ENCODE measurements around the gene MYOZ2.

DNA sequence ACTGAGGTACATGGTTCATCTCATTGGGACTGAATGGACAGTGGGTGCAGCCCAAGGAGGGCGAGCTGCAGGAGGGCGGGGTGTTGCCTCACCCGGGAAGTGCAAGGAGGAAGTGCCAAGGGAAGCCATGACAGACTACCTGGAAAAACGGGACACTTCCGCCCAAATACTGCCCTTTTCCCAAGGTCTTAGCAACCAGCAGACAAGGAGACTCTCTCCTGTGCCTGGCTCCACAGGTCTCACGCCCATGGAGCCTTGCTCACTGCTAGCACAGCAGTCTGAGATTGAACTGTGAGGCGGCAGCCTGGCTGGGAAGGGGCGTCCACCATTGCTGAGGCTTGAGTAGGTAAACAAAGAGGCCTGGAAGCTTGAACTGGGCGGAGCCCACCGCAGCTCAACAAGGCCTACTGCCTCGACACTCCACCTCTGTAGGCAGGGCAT, 62.2 kb downstream of the MYOZ2 start:
- no peak for TF ChIP-seq EZH2 (IDR thresholded peaks at IDR 0.05)
- TF ChIP-seq CTCF (IDR thresholded peaks at IDR 0.05): no peak
